Measurements from ENCODE around the gene ANO7. TPM values are rescaled to one million over a fixed set of nuclear protein-coding genes. Genes with fewer than 3 reads are reported as not detected.

Gene ANO7, protein sequence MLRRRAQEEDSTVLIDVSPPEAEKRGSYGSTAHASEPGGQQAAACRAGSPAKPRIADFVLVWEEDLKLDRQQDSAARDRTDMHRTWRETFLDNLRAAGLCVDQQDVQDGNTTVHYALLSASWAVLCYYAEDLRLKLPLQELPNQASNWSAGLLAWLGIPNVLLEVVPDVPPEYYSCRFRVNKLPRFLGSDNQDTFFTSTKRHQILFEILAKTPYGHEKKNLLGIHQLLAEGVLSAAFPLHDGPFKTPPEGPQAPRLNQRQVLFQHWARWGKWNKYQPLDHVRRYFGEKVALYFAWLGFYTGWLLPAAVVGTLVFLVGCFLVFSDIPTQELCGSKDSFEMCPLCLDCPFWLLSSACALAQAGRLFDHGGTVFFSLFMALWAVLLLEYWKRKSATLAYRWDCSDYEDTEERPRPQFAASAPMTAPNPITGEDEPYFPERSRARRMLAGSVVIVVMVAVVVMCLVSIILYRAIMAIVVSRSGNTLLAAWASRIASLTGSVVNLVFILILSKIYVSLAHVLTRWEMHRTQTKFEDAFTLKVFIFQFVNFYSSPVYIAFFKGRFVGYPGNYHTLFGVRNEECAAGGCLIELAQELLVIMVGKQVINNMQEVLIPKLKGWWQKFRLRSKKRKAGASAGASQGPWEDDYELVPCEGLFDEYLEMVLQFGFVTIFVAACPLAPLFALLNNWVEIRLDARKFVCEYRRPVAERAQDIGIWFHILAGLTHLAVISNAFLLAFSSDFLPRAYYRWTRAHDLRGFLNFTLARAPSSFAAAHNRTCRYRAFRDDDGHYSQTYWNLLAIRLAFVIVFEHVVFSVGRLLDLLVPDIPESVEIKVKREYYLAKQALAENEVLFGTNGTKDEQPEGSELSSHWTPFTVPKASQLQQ
- total RNA-seq, result 1.2 and 2.8 TPM in 2 replicates

GRCh38 chr2:241188361-241189092 is at the start of gene ANO7:
Gene ANO7, plus strand, starts transcription at chr2:241188677. Its CDS starts 1,387 bp downstream, at chr2:241190064.
- DNase-seq (ENCODE audit: low read depth), result no peak
- no peak within 1 kb of the TSS for H3K4me3 ChIP-seq (ENCODE audit: low read depth, low read length)
- TF ChIP-seq, protein P1, sequence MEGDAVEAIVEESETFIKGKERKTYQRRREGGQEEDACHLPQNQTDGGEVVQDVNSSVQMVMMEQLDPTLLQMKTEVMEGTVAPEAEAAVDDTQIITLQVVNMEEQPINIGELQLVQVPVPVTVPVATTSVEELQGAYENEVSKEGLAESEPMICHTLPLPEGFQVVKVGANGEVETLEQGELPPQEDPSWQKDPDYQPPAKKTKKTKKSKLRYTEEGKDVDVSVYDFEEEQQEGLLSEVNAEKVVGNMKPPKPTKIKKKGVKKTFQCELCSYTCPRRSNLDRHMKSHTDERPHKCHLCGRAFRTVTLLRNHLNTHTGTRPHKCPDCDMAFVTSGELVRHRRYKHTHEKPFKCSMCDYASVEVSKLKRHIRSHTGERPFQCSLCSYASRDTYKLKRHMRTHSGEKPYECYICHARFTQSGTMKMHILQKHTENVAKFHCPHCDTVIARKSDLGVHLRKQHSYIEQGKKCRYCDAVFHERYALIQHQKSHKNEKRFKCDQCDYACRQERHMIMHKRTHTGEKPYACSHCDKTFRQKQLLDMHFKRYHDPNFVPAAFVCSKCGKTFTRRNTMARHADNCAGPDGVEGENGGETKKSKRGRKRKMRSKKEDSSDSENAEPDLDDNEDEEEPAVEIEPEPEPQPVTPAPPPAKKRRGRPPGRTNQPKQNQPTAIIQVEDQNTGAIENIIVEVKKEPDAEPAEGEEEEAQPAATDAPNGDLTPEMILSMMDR (conservative IDR thresholded peaks at IDR 0.05; ENCODE audit: low read depth, low read length), result no peak

GRCh38 chr2:241139531-241140444 is 48.7 kb upstream of the ANO7 start:
- H3K4me3 ChIP-seq (ENCODE audit: low read depth, low read length), result no peak overlapping the region
- TF ChIP-seq, protein P1 (conservative IDR thresholded peaks at IDR 0.05; ENCODE audit: low read depth, low read length), result no peak
- no peak for DNase-seq (ENCODE audit: low read depth)

DNA sequence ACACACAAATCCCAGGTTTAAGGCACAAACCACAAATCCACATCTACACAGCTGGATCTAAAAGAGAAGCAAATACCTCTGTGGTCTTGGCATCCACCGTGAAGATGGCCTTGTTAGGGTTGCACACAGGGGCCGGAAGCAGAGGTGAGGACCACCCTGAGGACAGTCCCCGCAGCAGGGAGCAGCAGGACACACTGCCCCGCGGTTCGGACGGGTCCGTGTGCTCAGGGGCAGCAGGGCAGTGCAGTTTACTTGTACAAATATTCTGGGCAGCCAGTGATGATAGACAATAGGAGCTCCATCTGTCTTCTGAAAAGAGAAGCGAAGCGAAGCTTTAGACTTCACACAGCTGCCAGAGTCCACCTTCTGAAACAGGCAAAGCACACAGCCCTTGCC is 48.0 kb upstream of the ANO7 start:
- H3K4me3 ChIP-seq (ENCODE audit: low read depth, low read length), result no peak overlapping the region
- TF ChIP-seq, protein P1 (conservative IDR thresholded peaks at IDR 0.05; ENCODE audit: low read depth, low read length), result no peak
- DNase-seq (ENCODE audit: low read depth), result no peak

DNA sequence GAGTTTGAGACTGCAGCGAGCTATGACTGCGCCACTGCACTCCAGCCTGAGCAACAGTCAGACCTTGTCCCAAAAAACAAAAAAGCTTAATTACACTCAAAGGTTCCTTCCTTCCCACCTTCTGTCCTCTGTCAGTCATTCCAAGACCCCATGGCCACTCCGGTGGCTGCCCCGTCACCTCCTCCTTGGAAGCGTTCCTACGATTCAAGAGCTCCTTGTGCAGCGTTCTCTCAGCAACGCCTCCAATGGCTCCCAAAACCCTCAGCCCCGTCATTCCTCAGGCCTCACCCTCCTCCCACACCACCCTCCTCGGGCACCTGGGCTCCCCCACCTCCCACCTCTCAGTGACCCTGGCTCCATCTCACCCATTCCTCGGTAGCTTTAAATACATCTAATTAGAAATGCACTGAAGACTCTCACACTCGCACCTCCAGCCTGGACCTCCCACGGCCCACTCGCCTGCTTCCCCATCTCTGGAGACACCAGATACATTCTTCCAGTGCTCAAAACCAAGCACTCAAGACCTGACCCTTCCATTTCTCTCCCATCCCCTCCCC is 47.2 kb upstream of the ANO7 start:
- DNase-seq (ENCODE audit: low read depth), result no peak
- no peak overlapping the region for H3K4me3 ChIP-seq (ENCODE audit: low read depth, low read length)

DNA sequence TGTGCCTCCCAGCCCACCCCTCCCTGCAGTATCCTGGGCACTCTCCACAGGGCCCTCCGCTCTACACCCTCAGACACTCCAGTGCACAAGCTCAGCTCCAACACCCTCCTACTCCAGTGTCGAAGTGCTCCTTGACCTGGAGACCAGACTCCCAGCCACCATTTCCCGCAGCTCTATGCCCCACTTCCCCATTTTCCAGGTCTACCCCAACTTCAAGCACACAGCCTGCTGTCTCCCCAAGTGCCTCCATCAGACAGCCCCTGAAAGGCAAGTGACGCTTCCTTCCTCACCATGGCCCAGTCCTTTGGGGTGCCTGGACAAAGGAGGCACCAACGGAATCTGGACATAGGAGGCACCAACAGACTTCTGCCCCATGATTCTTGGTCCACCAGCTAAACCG is 46.4 kb upstream of the ANO7 start:
- TF ChIP-seq, protein P1 (conservative IDR thresholded peaks at IDR 0.05; ENCODE audit: low read depth, low read length), result no peak
- no peak for DNase-seq (ENCODE audit: low read depth)
- H3K4me3 ChIP-seq (ENCODE audit: low read depth, low read length), result no peak overlapping the region

More for the DNA sequence above, 47.2 kb upstream of the ANO7 start:
- TF ChIP-seq, protein P1 (conservative IDR thresholded peaks at IDR 0.05; ENCODE audit: low read depth, low read length), result no peak
